ENCODE data around the gene SH3PXD2A. TPM values are rescaled to one million over a fixed set of nuclear protein-coding genes. Genes with fewer than 3 reads are reported as not detected.

The SH3PXD2A gene
- total and polyA plus RNA-seq, 9 of the 15 experiments (the other 6 are each of a cell fraction or from before 2014, with no cell fraction given), result 0.41 to 9.3 (median 2.5) TPM

DNA sequence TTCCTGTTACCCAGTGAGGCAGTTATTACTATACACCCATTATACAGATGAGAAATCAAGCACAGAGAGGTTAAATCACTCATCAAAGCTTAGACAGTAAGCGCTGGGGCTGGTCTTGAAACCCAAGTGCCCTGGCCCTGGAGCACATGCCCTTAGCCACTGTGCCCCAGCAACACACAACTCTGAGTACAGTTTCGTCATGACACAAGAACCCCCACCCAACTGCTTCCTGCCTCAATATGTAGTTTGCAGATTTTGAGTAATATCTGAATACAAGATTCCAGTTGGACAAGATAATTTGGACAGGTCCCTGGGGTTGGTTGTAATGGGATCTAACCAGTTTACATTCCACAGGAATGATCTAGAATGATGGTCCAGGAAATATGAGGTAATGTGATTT lies 62.8 kb downstream of the SH3PXD2A start:
- no peak overlapping the region for H3K4me3 ChIP-seq
- H3K36me3 ChIP-seq (ENCODE audit: control insufficient read depth, insufficient read depth, low read length), result no peaks in the 10 kb centered on the region
- H3K4me2 ChIP-seq (ENCODE audit: insufficient read depth, low read length), result no peak overlapping the region
- TF ChIP-seq SP2 (IDR thresholded peaks at IDR 0.05; ENCODE audit: extremely low read depth, low read depth, low read length, poor library complexity, severe bottlenecking) (no peak), ATF7 (IDR thresholded peaks at IDR 0.05) (no peak), MEF2D (tag; conservative IDR thresholded peaks at IDR 0.05; ENCODE audit: low read depth) (no peak), HDAC1 (IDR thresholded peaks at IDR 0.05) (no peak), ZNF212 (CRISPR knock-in tag; IDR thresholded peaks at IDR 0.05) (no peak), CHD4 (IDR thresholded peaks at IDR 0.05; ENCODE audit: insufficient read depth, insufficient replicate concordance, low read depth, low read length, poor library complexity, severe bottlenecking) (no peak), ZNF699 (CRISPR knock-in tag; IDR thresholded peaks at IDR 0.05; ENCODE audit: insufficient replicate concordance) (no peak), CHD2 (IDR thresholded peaks at IDR 0.05; ENCODE audit: low read depth, low read length) (no peak)
- TF ChIP-seq, protein P1, sequence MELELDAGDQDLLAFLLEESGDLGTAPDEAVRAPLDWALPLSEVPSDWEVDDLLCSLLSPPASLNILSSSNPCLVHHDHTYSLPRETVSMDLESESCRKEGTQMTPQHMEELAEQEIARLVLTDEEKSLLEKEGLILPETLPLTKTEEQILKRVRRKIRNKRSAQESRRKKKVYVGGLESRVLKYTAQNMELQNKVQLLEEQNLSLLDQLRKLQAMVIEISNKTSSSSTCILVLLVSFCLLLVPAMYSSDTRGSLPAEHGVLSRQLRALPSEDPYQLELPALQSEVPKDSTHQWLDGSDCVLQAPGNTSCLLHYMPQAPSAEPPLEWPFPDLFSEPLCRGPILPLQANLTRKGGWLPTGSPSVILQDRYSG (tag; conservative IDR thresholded peaks at IDR 0.05; ENCODE audit: low read depth), result no peak
- no peaks in the 10 kb centered on the region for H4K20me1 ChIP-seq (replicated peaks; ENCODE audit: control insufficient read depth, insufficient read depth, low read length)
- intact Hi-C loops (cut with micrococcal nuclease), result no loop called here
- FAIRE-seq (no peak), ATAC-seq (no peak), DNase-seq (ENCODE audit: extremely low read depth in 1 of 4, low spot score in 3 of 4) (no peak)
- H3K27me3 ChIP-seq (ENCODE audit: control insufficient read depth in 2 of 2, insufficient read depth in 2 of 2, low read length in 2 of 2), result peaks cover 4 to 42% of the 10 kb centered on the region in 2 experiments; a peak in 4 of 5 replicates
- no peaks in the 10 kb centered on the region for H3K79me2 ChIP-seq (ENCODE audit: control insufficient read depth, insufficient read depth, low read length)
- no TSS peak for BruUV-seq (replicated peaks)
- no peaks in the 10 kb centered on the region for H3K9me1 ChIP-seq (ENCODE audit: control insufficient read depth, insufficient read depth, low read length)
- no peak overlapping the region for H3K27ac ChIP-seq (ENCODE audit: extremely low read depth, low read depth, low read length)
- no peak overlapping the region for H2AFZ ChIP-seq (ENCODE audit: low read depth, low read length)
- ChIA-PET POLR2A (no interaction called here), CTCF (ENCODE audit: low intra/inter-chr PET ratio) (no interaction called here)
- 0% methylated on average over 2 of the region's 2 CpGs for WGBS (ENCODE audit: insufficient coverage, low coverage, missing lambda C conversion rate)
- H3K9me3 ChIP-seq (replicated peaks; ENCODE audit: control insufficient read depth, insufficient read depth, low read depth, low read length), result no peaks in the 10 kb centered on the region
- no peaks in the 10 kb centered on the region; a peak in 1 of 5 replicates for H3K4me1 ChIP-seq (replicated peaks in 1 of 2; ENCODE audit: control insufficient read depth in 2 of 2, insufficient read depth in 2 of 2, low read length in 2 of 2)
- in situ Hi-C loops (cut with MboI), result no loop called here
- no peak overlapping the region for H3K9ac ChIP-seq (ENCODE audit: insufficient read depth in 1 of 2, low read depth in 2 of 2, low read length in 2 of 2)

Measured in K562 (cell line).